Neural progenitor cell (in vitro differentiated cells): Measurements from ENCODE around the gene EMC7. TPM values are rescaled to one million over a fixed set of nuclear protein-coding genes. Genes with fewer than 3 reads are reported as not detected.

ENCODE experiments used
- DNase-seq: peaks from one replicate; pipeline ENCODE4 v3.0.0-alpha.2; 2016; ENCODE audit warnings: low spot score
- H2AFZ ChIP-seq: fragments of 200-600 bp; sonication (generic); replicated peaks from 2 replicates; pipeline ENCODE4 v1.6.1; 2016; ENCODE audit warnings: antibody characterized with exemption
- H3F3A ChIP-seq: fragments of 200-600 bp; sonication (generic); 2 replicates; pipeline ENCODE4 v1.6.1; 2016; ENCODE audit warnings: antibody characterized with exemption, low read depth
- H3K27ac ChIP-seq: fragments of 200-600 bp; sonication (generic); 2 replicates; pipeline ENCODE4 v1.5.1; 2016; ENCODE audit warnings: mild to moderate bottlenecking
- H3K27me3 ChIP-seq: fragments of 200-600 bp; sonication (generic); 2 replicates; pipeline ENCODE4 v1.6.1; 2016; ENCODE audit warnings: mild to moderate bottlenecking, moderate library complexity
- H3K36me3 ChIP-seq: fragments of 200-600 bp; sonication (generic); 2 replicates; pipeline ENCODE4 v1.5.1; 2016
- H3K4me1 ChIP-seq: fragments of 200-600 bp; sonication (generic); 2 replicates; pipeline ENCODE4 v1.6.1; 2016; ENCODE audit warnings: mixed run types
- H3K4me2 ChIP-seq: fragments of 200-600 bp; sonication (generic); 2 replicates; pipeline ENCODE4 v1.6.1; 2016
- H3K4me3 ChIP-seq: fragments of 200-600 bp; sonication (generic); 2 replicates; pipeline ENCODE4 v1.5.1; 2016
- H3K79me2 ChIP-seq: fragments of 200-600 bp; sonication (generic); 2 replicates; pipeline ENCODE4 v1.6.1; 2016; ENCODE audit warnings: low read depth
- H3K9ac ChIP-seq: fragments of 200-600 bp; sonication (generic); 2 replicates; pipeline ENCODE4 v1.6.1; 2016
- H3K9me3 ChIP-seq: fragments of 200-600 bp; sonication (generic); 2 replicates; pipeline ENCODE4 v1.5.1; 2016; ENCODE audit warnings: low read depth
- H4K20me1 ChIP-seq: fragments of 200-600 bp; sonication (generic); 2 replicates; pipeline ENCODE4 v1.6.1; 2016; ENCODE audit warnings: low read depth
- H3K27ac Mint-ChIP-seq: 3 replicates; pipeline ENCODE4 v1.8.0; 2021; ENCODE audit warnings: mixed read lengths
- H3K27me3 Mint-ChIP-seq: 2 replicates; pipeline ENCODE4 v1.8.0; 2022; ENCODE audit warnings: low read depth, mild to moderate bottlenecking, inconsistent platforms, moderate library complexity, mixed read lengths; ENCODE audit not compliant: insufficient read depth
- H3K36me3 Mint-ChIP-seq: 3 replicates; pipeline ENCODE4 v1.8.0; 2021; ENCODE audit warnings: mixed read lengths
- H3K4me1 Mint-ChIP-seq: 3 replicates; pipeline ENCODE4 v1.8.0; 2021; ENCODE audit warnings: mixed read lengths
- H3K4me3 Mint-ChIP-seq: 3 replicates; pipeline ENCODE4 v1.8.0; 2021; ENCODE audit warnings: mild to moderate bottlenecking, moderate library complexity, mixed read lengths
- H3K9me3 Mint-ChIP-seq: 3 replicates; pipeline ENCODE4 v1.8.0; 2020; ENCODE audit warnings: mixed read lengths
- EZH2 ChIP-seq: fragments of 200-600 bp; sonication (generic); IDR thresholded peaks from 2 replicates; pipeline ENCODE4 v1.6.1; 2017; ENCODE audit warnings: antibody characterized with exemption, mild to moderate bottlenecking, moderate library complexity
- EZH2phosphoT487 ChIP-seq: fragments of 200-600 bp; sonication (generic); IDR thresholded peaks from 2 replicates; pipeline ENCODE4 v1.6.1; 2017; ENCODE audit warnings: antibody characterized with exemption
- total RNA-seq: library from RNA; depleted of rRNA; stranded (reverse); fragments of >200 nt; gene quantifications from 2 replicates; pipeline ENCODE4 v1.2.3, GENCODE V29; 2015; ENCODE audit warnings: low replicate concordance
- TF ChIP-seq, protein P1 (sequence below): fragments of 200-600 bp; sonication (generic); IDR thresholded peaks from 2 replicates; pipeline ENCODE4 v1.5.1; 2017; ENCODE audit warnings: antibody characterized with exemption, mild to moderate bottlenecking

The EMC7 gene
- 18.6 and 25.6 TPM in 2 replicates for total RNA-seq

DNA sequence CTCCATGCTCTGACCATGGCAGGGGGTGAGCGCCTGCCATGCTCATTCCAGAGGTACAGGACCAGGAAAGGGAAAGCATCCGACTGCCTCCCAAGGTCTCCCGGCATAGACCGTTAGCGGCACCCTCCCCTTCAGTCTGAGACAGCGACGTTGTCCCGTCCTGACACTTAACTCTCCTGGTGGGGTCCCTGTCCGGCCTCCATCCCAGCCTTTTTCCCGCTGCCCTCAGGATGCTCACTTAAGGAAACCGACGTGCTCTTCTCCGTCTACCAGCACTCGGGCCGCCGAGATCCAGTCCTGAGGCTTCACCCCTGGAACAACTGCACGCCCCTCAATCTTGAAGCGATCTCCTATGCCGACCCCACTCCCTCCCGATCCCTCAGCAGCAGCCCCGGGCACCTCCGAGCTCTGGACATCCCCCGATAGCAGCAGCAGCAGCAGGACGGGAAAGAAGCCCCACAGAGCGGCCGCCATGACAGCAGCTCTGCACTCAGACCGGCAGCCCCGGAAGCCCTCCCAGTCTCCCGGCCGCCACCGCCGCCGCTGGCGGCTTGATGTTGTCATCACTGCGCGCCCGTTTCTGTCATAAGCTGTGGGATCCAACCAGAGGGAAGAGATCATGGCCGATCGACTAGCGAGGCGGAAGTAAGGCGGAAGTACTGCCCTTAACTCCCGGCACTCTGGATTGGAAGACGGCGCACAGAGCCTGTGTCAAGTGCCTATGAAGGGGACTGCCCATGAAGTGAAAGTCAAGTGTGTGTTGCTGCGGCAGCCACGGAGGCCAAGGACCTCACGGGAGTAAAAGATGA, at the start of gene EMC7, which contains the start of gene PGBD4:
EMC7 (minus strand) TSS at position 497 of the 809 bp plus-strand sequence; CDS start at position 474, 23 bp downstream.
PGBD4 (plus strand) TSS at position 718 of the 809 bp plus-strand sequence. CDS start 449 bp downstream, outside the sequence.
- Histone ChIP-seq H4K20me1 (no peaks in the 10 kb centered on the region), H2AFZ (peak within 1 kb of the TSS; percentile 79), H3K27ac (peak within 1 kb of the TSS; percentile 19), H3F3A (no peaks in the 10 kb centered on the region), H3K9me3 (no peaks in the 10 kb centered on the region), H3K9ac (peak within 1 kb of the TSS; percentile 80), H3K27me3 (no peaks in the 10 kb centered on the region), H3K4me3 (peak within 1 kb of the TSS; percentile 70), H3K79me2 (peaks cover 42% of the 10 kb centered on the region), H3K4me1 (peaks cover 5% of the 10 kb centered on the region), H3K4me2 (peak within 1 kb of the TSS; percentile 85), H3K36me3 (no peaks in the 10 kb centered on the region)
- TF ChIP-seq, protein P1, sequence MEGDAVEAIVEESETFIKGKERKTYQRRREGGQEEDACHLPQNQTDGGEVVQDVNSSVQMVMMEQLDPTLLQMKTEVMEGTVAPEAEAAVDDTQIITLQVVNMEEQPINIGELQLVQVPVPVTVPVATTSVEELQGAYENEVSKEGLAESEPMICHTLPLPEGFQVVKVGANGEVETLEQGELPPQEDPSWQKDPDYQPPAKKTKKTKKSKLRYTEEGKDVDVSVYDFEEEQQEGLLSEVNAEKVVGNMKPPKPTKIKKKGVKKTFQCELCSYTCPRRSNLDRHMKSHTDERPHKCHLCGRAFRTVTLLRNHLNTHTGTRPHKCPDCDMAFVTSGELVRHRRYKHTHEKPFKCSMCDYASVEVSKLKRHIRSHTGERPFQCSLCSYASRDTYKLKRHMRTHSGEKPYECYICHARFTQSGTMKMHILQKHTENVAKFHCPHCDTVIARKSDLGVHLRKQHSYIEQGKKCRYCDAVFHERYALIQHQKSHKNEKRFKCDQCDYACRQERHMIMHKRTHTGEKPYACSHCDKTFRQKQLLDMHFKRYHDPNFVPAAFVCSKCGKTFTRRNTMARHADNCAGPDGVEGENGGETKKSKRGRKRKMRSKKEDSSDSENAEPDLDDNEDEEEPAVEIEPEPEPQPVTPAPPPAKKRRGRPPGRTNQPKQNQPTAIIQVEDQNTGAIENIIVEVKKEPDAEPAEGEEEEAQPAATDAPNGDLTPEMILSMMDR: no peak
- TF ChIP-seq EZH2phosphoT487 (no peak), EZH2 (no peak)
- Mint-ChIP-seq H3K36me3 (peaks cover 3% of the 10 kb centered on the region), H3K9me3 (no peaks in the 10 kb centered on the region), H3K27ac (peak within 1 kb of the TSS; percentile 98), H3K4me1 (peaks cover 17% of the 10 kb centered on the region), H3K4me3 (peak within 1 kb of the TSS; percentile 94), H3K27me3 (peaks cover 2% of the 10 kb centered on the region)
- DNase-seq: peak; percentile 98

- Mint-ChIP-seq H3K9me3 (no peaks in the 10 kb centered on the region), H3K27me3 (no peaks in the 10 kb centered on the region), H3K4me3 (no peak overlapping the region), H3K4me1 (no peaks in the 10 kb centered on the region), H3K27ac (no peak overlapping the region), H3K36me3 (peaks cover 25% of the 10 kb centered on the region)
- H3K27ac ChIP-seq: no peak overlapping the region
- no peak overlapping the region for H3K4me3 ChIP-seq
- DNase-seq: no peak
- no peaks in the 10 kb centered on the region for H4K20me1 ChIP-seq
- TF ChIP-seq, protein P1: no peak
- H3K27me3 ChIP-seq: no peaks in the 10 kb centered on the region
- H3K36me3 ChIP-seq: peaks cover 22% of the 10 kb centered on the region
- H3K4me1 ChIP-seq: no peaks in the 10 kb centered on the region
- no peaks in the 10 kb centered on the region for H3F3A ChIP-seq
- H3K4me2 ChIP-seq: no peak overlapping the region
- no peaks in the 10 kb centered on the region for H3K79me2 ChIP-seq
- H3K9me3 ChIP-seq: no peaks in the 10 kb centered on the region
- H3K9ac ChIP-seq: no peak overlapping the region
- no peak overlapping the region for H2AFZ ChIP-seq
Observed at GRCh38 chr15:34147371-34148140, 45.9 kb upstream of the EMC7 start.

GRCh38 chr15:34133511-34133910, 31.8 kb upstream of the EMC7 start:
- no peaks in the 10 kb centered on the region for H3K27me3 Mint-ChIP-seq
- Histone ChIP-seq H3F3A (no peaks in the 10 kb centered on the region), H3K4me2 (no peak overlapping the region), H3K9me3 (no peaks in the 10 kb centered on the region), H3K9ac (no peak overlapping the region), H3K79me2 (no peaks in the 10 kb centered on the region), H3K27me3 (no peaks in the 10 kb centered on the region), H3K36me3 (no peaks in the 10 kb centered on the region), H4K20me1 (no peaks in the 10 kb centered on the region), H3K4me1 (no peaks in the 10 kb centered on the region), H3K4me3 (no peak overlapping the region), H2AFZ (no peak overlapping the region), H3K27ac (no peak overlapping the region)
- no peak for DNase-seq
- peaks cover 3% of the 10 kb centered on the region for H3K36me3 Mint-ChIP-seq
- no peak for TF ChIP-seq EZH2phosphoT487
- TF ChIP-seq, protein P1: no peak
- no peak for TF ChIP-seq EZH2
- no peaks in the 10 kb centered on the region for H3K4me1 Mint-ChIP-seq
- no peaks in the 10 kb centered on the region for H3K9me3 Mint-ChIP-seq
- H3K27ac Mint-ChIP-seq: no peak overlapping the region
- no peak overlapping the region for H3K4me3 Mint-ChIP-seq
